Nephron progenitor cell (in vitro differentiated cells): Measurements from ENCODE around the gene SLC17A3.

ENCODE experiments used
- DNase-seq: peaks from one replicate; pipeline ENCODE4 v3.0.0; 2021
- H3K27ac Mint-ChIP-seq: 2 replicates; pipeline ENCODE4 v1.8.0; 2021; ENCODE audit warnings: mild to moderate bottlenecking, moderate library complexity, mixed read lengths
- H3K27me3 Mint-ChIP-seq: 2 replicates; pipeline ENCODE4 v1.8.0; 2021; ENCODE audit warnings: mild to moderate bottlenecking, low read depth, mixed read lengths; ENCODE audit not compliant: poor library complexity
- H3K36me3 Mint-ChIP-seq: 2 replicates; pipeline ENCODE4 v1.8.0; 2021; ENCODE audit warnings: low read depth, mixed read lengths
- H3K4me1 Mint-ChIP-seq: 2 replicates; pipeline ENCODE4 v1.8.0; 2021; ENCODE audit warnings: mixed read lengths
- H3K4me3 Mint-ChIP-seq: 2 replicates; pipeline ENCODE4 v1.8.0; 2021; ENCODE audit warnings: mild to moderate bottlenecking, moderate library complexity, mixed read lengths
- H3K9me3 Mint-ChIP-seq: 2 replicates; pipeline ENCODE4 v1.8.0; 2021; ENCODE audit warnings: mild to moderate bottlenecking, moderate library complexity, mixed read lengths
- CTCF ChIP-seq: fragments of 200-600 bp; sonication (generic); IDR thresholded peaks from 2 replicates; pipeline ENCODE4 v1.5.0; 2021; ENCODE audit warnings: antibody characterized with exemption

SLC17A3 gene

GRCh38 chr6:25898289-25898977 is 24.4 kb upstream of the SLC17A3 start:
- H3K9me3 Mint-ChIP-seq, result no peaks in the 10 kb centered on the region
- DNase-seq, result no peak
- H3K4me3 Mint-ChIP-seq, result no peak overlapping the region
- H3K4me1 Mint-ChIP-seq, result no peaks in the 10 kb centered on the region
- H3K27ac Mint-ChIP-seq, result no peak overlapping the region
- no peak for TF ChIP-seq CTCF
- H3K27me3 Mint-ChIP-seq, result no peaks in the 10 kb centered on the region
- H3K36me3 Mint-ChIP-seq, result no peaks in the 10 kb centered on the region

- Mint-ChIP-seq H3K27ac (no peak overlapping the region), H3K9me3 (no peaks in the 10 kb centered on the region), H3K36me3 (no peaks in the 10 kb centered on the region), H3K4me1 (no peaks in the 10 kb centered on the region), H3K4me3 (no peak overlapping the region), H3K27me3 (peaks cover 5% of the 10 kb centered on the region)
- DNase-seq, result no peak
- no peak for TF ChIP-seq CTCF
Observed at GRCh38 chr6:25896252-25896651, 22.2 kb upstream of the SLC17A3 start.

GRCh38 chr6:25895771-25896170 is 21.7 kb upstream of the SLC17A3 start:
- no peak for TF ChIP-seq CTCF
- no peaks in the 10 kb centered on the region for H3K4me1 Mint-ChIP-seq
- H3K4me3 Mint-ChIP-seq, result no peak overlapping the region
- H3K27ac Mint-ChIP-seq, result no peak overlapping the region
- no peak for DNase-seq
- H3K36me3 Mint-ChIP-seq, result no peaks in the 10 kb centered on the region
- H3K9me3 Mint-ChIP-seq, result no peaks in the 10 kb centered on the region
- H3K27me3 Mint-ChIP-seq, result peaks cover 5% of the 10 kb centered on the region

- no peak for TF ChIP-seq CTCF
- H3K27me3 Mint-ChIP-seq, result peaks cover 5% of the 10 kb centered on the region
Observed at GRCh38 chr6:25893778-25894177, 19.7 kb upstream of the SLC17A3 start.

GRCh38 chr6:25892877-25893276 is 18.8 kb upstream of the SLC17A3 start:
- Mint-ChIP-seq H3K36me3 (no peaks in the 10 kb centered on the region), H3K27me3 (peaks cover 5% of the 10 kb centered on the region), H3K4me1 (no peaks in the 10 kb centered on the region), H3K4me3 (no peak overlapping the region), H3K27ac (no peak overlapping the region), H3K9me3 (no peaks in the 10 kb centered on the region)
- DNase-seq, result no peak
- no peak for TF ChIP-seq CTCF

More at GRCh38 chr6:25893778-25894177, 19.7 kb upstream of the SLC17A3 start:
- H3K4me1 Mint-ChIP-seq, result no peaks in the 10 kb centered on the region
- DNase-seq, result no peak
- no peak overlapping the region for H3K27ac Mint-ChIP-seq
- H3K9me3 Mint-ChIP-seq, result no peaks in the 10 kb centered on the region
- no peaks in the 10 kb centered on the region for H3K36me3 Mint-ChIP-seq
- no peak overlapping the region for H3K4me3 Mint-ChIP-seq
